ENCODE data around the gene COPB1.

- TF ChIP-seq CTCF (IDR thresholded peaks at IDR 0.05) (no peak), POLR2A (IDR thresholded peaks at IDR 0.05) (no peak)
Measured at GRCh38 chr11:14451825-14452224, 47.8 kb downstream of the COPB1 start.
